Measurements from ENCODE around the gene CFAP45.

The CFAP45 gene

GRCh38 chr1:159939678-159940002 is 39.7 kb upstream of the CFAP45 start:
- Histone ChIP-seq H3K9ac (ENCODE audit: low read length) (no peak overlapping the region), H3K27me3 (ENCODE audit: insufficient read depth, low read length) (0 out of 2 replicates have a peak, but pooled peaks cover 15% of the 10 kb centered on the region), H3K36me3 (ENCODE audit: insufficient read depth, low read length) (no peaks in the 10 kb centered on the region), H3K9me3 (ENCODE audit: low read length) (no peaks in the 10 kb centered on the region), H3K27ac (ENCODE audit: low read depth, low read length, poor library complexity, severe bottlenecking) (no peak overlapping the region), H4K20me1 (ENCODE audit: insufficient read depth, low read length) (no peaks in the 10 kb centered on the region), H3K4me2 (ENCODE audit: low read length) (no peak overlapping the region), H3F3A (ENCODE audit: insufficient read depth, low read length) (no peaks in the 10 kb centered on the region), H2AFZ (ENCODE audit: low read length) (no peak overlapping the region), H3K4me3 (ENCODE audit: low read depth, low read length, poor library complexity, severe bottlenecking) (no peak overlapping the region), H3K79me2 (ENCODE audit: insufficient read depth, low read length) (no peaks in the 10 kb centered on the region), H3K9me2 (ENCODE audit: low read depth, low read length) (no peaks in the 10 kb centered on the region), H3K4me1 (ENCODE audit: insufficient read depth, low read length, severe bottlenecking) (no peaks in the 10 kb centered on the region)
- TF ChIP-seq, protein P1, sequence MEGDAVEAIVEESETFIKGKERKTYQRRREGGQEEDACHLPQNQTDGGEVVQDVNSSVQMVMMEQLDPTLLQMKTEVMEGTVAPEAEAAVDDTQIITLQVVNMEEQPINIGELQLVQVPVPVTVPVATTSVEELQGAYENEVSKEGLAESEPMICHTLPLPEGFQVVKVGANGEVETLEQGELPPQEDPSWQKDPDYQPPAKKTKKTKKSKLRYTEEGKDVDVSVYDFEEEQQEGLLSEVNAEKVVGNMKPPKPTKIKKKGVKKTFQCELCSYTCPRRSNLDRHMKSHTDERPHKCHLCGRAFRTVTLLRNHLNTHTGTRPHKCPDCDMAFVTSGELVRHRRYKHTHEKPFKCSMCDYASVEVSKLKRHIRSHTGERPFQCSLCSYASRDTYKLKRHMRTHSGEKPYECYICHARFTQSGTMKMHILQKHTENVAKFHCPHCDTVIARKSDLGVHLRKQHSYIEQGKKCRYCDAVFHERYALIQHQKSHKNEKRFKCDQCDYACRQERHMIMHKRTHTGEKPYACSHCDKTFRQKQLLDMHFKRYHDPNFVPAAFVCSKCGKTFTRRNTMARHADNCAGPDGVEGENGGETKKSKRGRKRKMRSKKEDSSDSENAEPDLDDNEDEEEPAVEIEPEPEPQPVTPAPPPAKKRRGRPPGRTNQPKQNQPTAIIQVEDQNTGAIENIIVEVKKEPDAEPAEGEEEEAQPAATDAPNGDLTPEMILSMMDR (IDR thresholded peaks at IDR 0.05; ENCODE audit: low read length), result no peak
- TF ChIP-seq EZH2 (IDR thresholded peaks at IDR 0.05; ENCODE audit: borderline replicate concordance, low read length), result no peak

GRCh38 chr1:159938905-159939677 is 39.1 kb upstream of the CFAP45 start:
- Histone ChIP-seq H4K20me1 (ENCODE audit: insufficient read depth, low read length) (no peaks in the 10 kb centered on the region), H3K4me1 (ENCODE audit: insufficient read depth, low read length, severe bottlenecking) (no peaks in the 10 kb centered on the region), H2AFZ (ENCODE audit: low read length) (no peak overlapping the region), H3K9me3 (ENCODE audit: low read length) (no peaks in the 10 kb centered on the region), H3K4me3 (ENCODE audit: low read depth, low read length, poor library complexity, severe bottlenecking) (no peak overlapping the region), H3K27me3 (ENCODE audit: insufficient read depth, low read length) (0 out of 2 replicates have a peak, but pooled peaks cover 15% of the 10 kb centered on the region), H3K79me2 (ENCODE audit: insufficient read depth, low read length) (no peaks in the 10 kb centered on the region), H3K9me2 (ENCODE audit: low read depth, low read length) (no peaks in the 10 kb centered on the region), H3K4me2 (ENCODE audit: low read length) (no peak overlapping the region), H3K9ac (ENCODE audit: low read length) (no peak overlapping the region), H3K27ac (ENCODE audit: low read depth, low read length, poor library complexity, severe bottlenecking) (no peak overlapping the region), H3F3A (ENCODE audit: insufficient read depth, low read length) (no peaks in the 10 kb centered on the region), H3K36me3 (ENCODE audit: insufficient read depth, low read length) (no peaks in the 10 kb centered on the region)
- TF ChIP-seq, protein P1 (IDR thresholded peaks at IDR 0.05; ENCODE audit: low read length), result no peak
- TF ChIP-seq EZH2 (IDR thresholded peaks at IDR 0.05; ENCODE audit: borderline replicate concordance, low read length), result no peak

DNA sequence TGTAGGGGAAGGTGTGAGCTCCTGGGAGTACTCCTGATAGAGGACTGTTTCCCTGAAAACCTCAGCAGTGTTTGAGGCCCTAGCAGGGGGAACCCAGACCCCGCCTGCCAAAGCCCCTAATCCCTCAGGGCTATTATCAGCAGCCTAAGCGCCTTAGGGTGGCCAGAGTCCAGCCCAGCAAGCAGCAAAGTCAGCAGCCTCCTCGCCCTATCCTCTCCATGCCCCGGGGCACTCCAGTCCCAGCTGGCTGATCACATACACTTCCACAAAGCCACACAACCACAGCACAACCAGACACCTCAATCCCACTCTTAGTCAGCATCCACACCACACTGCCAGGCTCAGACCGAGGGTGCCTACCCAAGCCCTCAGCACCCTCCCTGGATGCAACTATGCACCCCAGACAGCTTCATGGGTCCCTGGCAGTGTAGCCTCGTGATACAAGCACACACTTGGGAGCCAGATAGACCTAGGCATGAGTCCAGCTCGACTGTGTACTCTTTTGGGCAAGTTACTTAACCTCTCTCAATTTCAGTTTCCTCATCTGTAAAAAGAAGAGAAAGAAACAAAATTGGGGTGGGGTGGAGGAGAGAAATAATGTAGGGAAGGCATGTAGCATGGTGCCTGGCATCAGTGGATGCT is 38.4 kb upstream of the CFAP45 start:
- Histone ChIP-seq H3K36me3 (ENCODE audit: insufficient read depth, low read length) (no peaks in the 10 kb centered on the region), H2AFZ (ENCODE audit: low read length) (no peak overlapping the region), H3K27ac (ENCODE audit: low read depth, low read length, poor library complexity, severe bottlenecking) (no peak overlapping the region), H4K20me1 (ENCODE audit: insufficient read depth, low read length) (no peaks in the 10 kb centered on the region), H3K4me3 (ENCODE audit: low read depth, low read length, poor library complexity, severe bottlenecking) (no peak overlapping the region), H3K79me2 (ENCODE audit: insufficient read depth, low read length) (no peaks in the 10 kb centered on the region), H3K9ac (ENCODE audit: low read length) (no peak overlapping the region), H3K9me3 (ENCODE audit: low read length) (no peaks in the 10 kb centered on the region), H3F3A (ENCODE audit: insufficient read depth, low read length) (no peaks in the 10 kb centered on the region), H3K4me2 (ENCODE audit: low read length) (no peak overlapping the region), H3K4me1 (ENCODE audit: insufficient read depth, low read length, severe bottlenecking) (no peaks in the 10 kb centered on the region), H3K27me3 (ENCODE audit: insufficient read depth, low read length) (0 out of 2 replicates have a peak, but pooled peaks cover 15% of the 10 kb centered on the region), H3K9me2 (ENCODE audit: low read depth, low read length) (no peaks in the 10 kb centered on the region)
- no peak for TF ChIP-seq EZH2 (IDR thresholded peaks at IDR 0.05; ENCODE audit: borderline replicate concordance, low read length)
- TF ChIP-seq, protein P1 (IDR thresholded peaks at IDR 0.05; ENCODE audit: low read length), result no peak
